ENCODE results near the gene TMX1. TPM values are rescaled to one million over a fixed set of nuclear protein-coding genes. Genes with fewer than 3 reads are reported as not detected.

Gene TMX1
- total and polyA plus RNA-seq, 2 of the 8 experiments (the other 6 are each of a cell fraction or from before 2014, with no cell fraction given) = 26.6 to 84.0 TPM

- Histone ChIP-seq H2BK5ac (ENCODE audit: low read depth, low read length) (no peak overlapping the region), H3K4me1 (replicated peaks in 1 of 4; ENCODE audit: control insufficient read depth in 3 of 4, insufficient read depth in 4 of 4, low read length in 3 of 4) (peaks cover 0 to 3% (median 0%) of the 10 kb centered on the region in 4 experiments; a peak in 1 of 7 replicates), H2BK20ac (ENCODE audit: low read length) (no peak overlapping the region), H2AK5ac (ENCODE audit: low read depth, low read length) (no peak overlapping the region), H3K56ac (replicated peaks; ENCODE audit: insufficient read length, low read depth, low read length) (no peak overlapping the region), H3K79me2 (ENCODE audit: control insufficient read depth in 1 of 2, insufficient read depth in 2 of 2, low read length in 2 of 2) (peaks cover 0 to 8% of the 10 kb centered on the region in 2 experiments; a peak in 2 of 4 replicates), H3K27ac (ENCODE audit: low read depth, low read length) (no peak overlapping the region), H4K20me1 (replicated peaks in 1 of 2; ENCODE audit: control insufficient read depth in 1 of 2, insufficient read depth in 2 of 2, low read length in 2 of 2) (peaks cover 0 to 5% of the 10 kb centered on the region in 2 experiments), H4K8ac (ENCODE audit: extremely low read depth, insufficient read depth, low read length) (no peak overlapping the region), H3K9me3 (ENCODE audit: insufficient read depth in 2 of 2, low read depth in 1 of 2, low read length in 1 of 2) (no peaks in the 10 kb centered on the region), H3K4me3 (ENCODE audit: extremely low read depth in 1 of 4, insufficient read depth in 2 of 4, low read depth in 3 of 4, low read length in 4 of 4) (no peak overlapping the region), H4K5ac (ENCODE audit: insufficient read length, low read depth, low read length) (no peak overlapping the region), H2BK15ac (ENCODE audit: low read length) (no peak overlapping the region), H3K23me2 (ENCODE audit: low read depth, low read length) (no peaks in the 10 kb centered on the region), H3K4ac (replicated peaks; ENCODE audit: insufficient read length, low read depth, low read length) (no peak overlapping the region), H2BK120ac (replicated peaks; ENCODE audit: low read depth, low read length) (no peak overlapping the region), H2BK12ac (ENCODE audit: low read depth, low read length) (no peak overlapping the region), H2AFZ (ENCODE audit: low read length) (no peak overlapping the region), H4K91ac (replicated peaks; ENCODE audit: insufficient read length, low read length) (no peak overlapping the region), H3K23ac (ENCODE audit: insufficient read length) (no peak overlapping the region), H3K79me1 (ENCODE audit: low read depth, low read length) (no peaks in the 10 kb centered on the region), H3K9ac (replicated peaks in 1 of 4; ENCODE audit: extremely low read depth in 1 of 4, low read depth in 3 of 4, low read length in 3 of 4) (no peak overlapping the region), H3K36me3 (ENCODE audit: control insufficient read depth in 2 of 4, insufficient read depth in 4 of 4, low read length in 3 of 4) (peaks cover 0 to 52% (median 11%) of the 10 kb centered on the region in 4 experiments; a peak in 6 of 8 replicates), H3K4me2 (ENCODE audit: insufficient read depth in 1 of 2, low read depth in 2 of 2, low read length in 2 of 2) (no peak overlapping the region), H3K18ac (ENCODE audit: extremely low read depth, low read length) (no peak overlapping the region), H3K14ac (ENCODE audit: insufficient read length) (no peak overlapping the region), H3K27me3 (replicated peaks in 1 of 4; ENCODE audit: control insufficient read depth in 3 of 4, extremely low read depth in 1 of 4, insufficient read depth in 3 of 4, low read length in 3 of 4) (no peaks in the 10 kb centered on the region)
- WGBS, 2 experiments (ENCODE audit: extremely low coverage in 1 of 2, insufficient coverage in 1 of 2, insufficient read length in 1 of 2, insufficient replicate concordance in 2 of 2, low coverage in 1 of 2, low lambda C conversion rate in 2 of 2, missing lambda C conversion rate in 1 of 2) = 96% methylated on average over 3 of the region's 3 CpGs; no CpG with 5 or more reads in 1 of the 2 experiments
- no peak for DNase-seq (ENCODE audit: low read depth in 1 of 2, low spot score in 2 of 2)
- ChIA-PET CTCF (ENCODE audit: partially characterized antibody) (interaction anchor here (0.6 kb wide), 1 partner anchor 606 kb away, joined by 3 read pairs; no protein-coding TSS in a partner anchor), POLR2A (ENCODE audit: partially characterized antibody) (interaction anchor here (0.9 kb wide), 1 partner anchor 19 kb away, joined by 3 read pairs; no protein-coding TSS in a partner anchor)
- FAIRE-seq = no peak
- TF ChIP-seq SAP30 (IDR thresholded peaks at IDR 0.05; ENCODE audit: insufficient read depth, insufficient replicate concordance, low read length) = no peak
- TF ChIP-seq TEAD4 (IDR thresholded peaks at IDR 0.05; ENCODE audit: low read depth, low read length) = no peak
- TF ChIP-seq TBP (IDR thresholded peaks at IDR 0.05; ENCODE audit: low read depth, low read length) = no peak
- no peak for TF ChIP-seq TAF1 (IDR thresholded peaks at IDR 0.05; ENCODE audit: low read depth, low read length)
- TF ChIP-seq POU5F1 (IDR thresholded peaks at IDR 0.05; ENCODE audit: low read depth, low read length) = no peak
- TF ChIP-seq RNF2 (IDR thresholded peaks at IDR 0.05; ENCODE audit: borderline replicate concordance, low read depth, low read length, missing control alignments, poor library complexity, severe bottlenecking) = no peak
- no peak for TF ChIP-seq BCL11A (IDR thresholded peaks at IDR 0.05; ENCODE audit: low read depth in 2 of 2, low read length in 2 of 2)
- no peak for TF ChIP-seq ZNF274 (IDR thresholded peaks at IDR 0.05; ENCODE audit: borderline replicate concordance, extremely low read depth, low read length)
These were observed 20.2 kb downstream of the TMX1 start for GRCh38 chr14:51260225-51260624.

All from H1 (cell line).